NT2/D1 (cell line): ENCODE measurements around the gene DSCAM.

ENCODE experiments used
- DNase-seq: peaks from one replicate; pipeline ENCODE4 v3.0.0-alpha.2; 2011; ENCODE audit warnings: low read depth, low spot score
- H3K27me3 ChIP-seq: 2 replicates; pipeline ENCODE4 v1.6.0; 2011; ENCODE audit warnings: mild to moderate bottlenecking; ENCODE audit not compliant: insufficient read length, insufficient read depth
- H3K36me3 ChIP-seq: 2 replicates; pipeline ENCODE4 v1.6.1; 2011; ENCODE audit warnings: mild to moderate bottlenecking, low read length, mixed read lengths; ENCODE audit not compliant: insufficient read depth, insufficient read length
- H3K4me1 ChIP-seq: 2 replicates; pipeline ENCODE4 v1.5.1; 2011; ENCODE audit not compliant: insufficient read depth, insufficient read length
- H3K4me3 ChIP-seq: 2 replicates; pipeline ENCODE4 v1.5.1; 2011; ENCODE audit warnings: low read depth; ENCODE audit not compliant: insufficient read length
- H3K9ac ChIP-seq: 2 replicates; pipeline ENCODE4 v1.6.0; 2011; ENCODE audit warnings: low read depth; ENCODE audit not compliant: insufficient read length
- H3K9me3 ChIP-seq: 2 replicates; pipeline ENCODE4 v1.5.1; 2011; ENCODE audit warnings: mild to moderate bottlenecking, low read length; ENCODE audit not compliant: insufficient read depth
- SUZ12 ChIP-seq: IDR thresholded peaks from 2 replicates; pipeline ENCODE4 v1.6.1; 2011; ENCODE audit not compliant: insufficient read length, insufficient read depth; ENCODE audit errors: extremely low read depth
- YY1 ChIP-seq: IDR thresholded peaks from 2 replicates; pipeline ENCODE4 v1.6.1; 2011; ENCODE audit not compliant: insufficient read length, insufficient read depth
- ZNF274 ChIP-seq: IDR thresholded peaks from 2 replicates; pipeline ENCODE4 v1.6.1; 2011; ENCODE audit warnings: mild to moderate bottlenecking, low read depth, low read length

Gene DSCAM

GRCh38 chr21:40408561-40408960 lies 438.4 kb downstream of the DSCAM start:
- H3K36me3 ChIP-seq = no peaks in the 10 kb centered on the region
- DNase-seq = no peak
- H3K4me1 ChIP-seq = no peaks in the 10 kb centered on the region
- TF ChIP-seq YY1 (no peak), SUZ12 (no peak), ZNF274 (no peak)
- no peak overlapping the region for H3K9ac ChIP-seq
- no peak overlapping the region for H3K4me3 ChIP-seq
- no peaks in the 10 kb centered on the region for H3K9me3 ChIP-seq
- H3K27me3 ChIP-seq = no peaks in the 10 kb centered on the region

DNA sequence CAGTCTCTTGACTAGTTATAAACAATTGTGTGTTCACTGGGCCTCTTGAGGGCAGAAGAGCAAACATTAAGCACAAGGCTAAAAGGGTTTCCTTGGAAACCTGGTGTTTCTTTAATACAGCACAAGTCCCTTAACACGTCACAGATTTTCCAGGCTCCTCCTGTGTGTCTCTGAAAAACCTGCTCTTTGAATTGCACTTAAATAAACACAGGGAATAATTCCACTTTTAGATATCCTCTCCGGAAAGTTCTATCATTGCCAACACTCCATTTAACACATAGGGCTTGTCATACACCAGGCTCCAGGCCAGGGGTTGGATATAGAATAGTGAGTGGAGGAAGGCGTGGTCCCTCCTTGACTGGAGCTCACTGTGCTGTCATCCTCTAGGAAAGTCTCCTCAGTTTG lies 442.6 kb downstream of the DSCAM start:
- Histone ChIP-seq H3K27me3 (no peaks in the 10 kb centered on the region), H3K9ac (no peak overlapping the region), H3K36me3 (no peaks in the 10 kb centered on the region), H3K4me3 (no peak overlapping the region), H3K4me1 (no peaks in the 10 kb centered on the region), H3K9me3 (no peaks in the 10 kb centered on the region)
- TF ChIP-seq YY1 = no peak
- DNase-seq = no peak

GRCh38 chr21:40402884-40403582 lies 443.9 kb downstream of the DSCAM start:
- Histone ChIP-seq H3K9ac (no peak overlapping the region), H3K4me1 (no peaks in the 10 kb centered on the region), H3K36me3 (no peaks in the 10 kb centered on the region), H3K27me3 (no peaks in the 10 kb centered on the region), H3K4me3 (no peak overlapping the region), H3K9me3 (no peaks in the 10 kb centered on the region)
- TF ChIP-seq SUZ12 = no peak
- TF ChIP-seq ZNF274 = no peak
- TF ChIP-seq YY1 = no peak
- DNase-seq = no peak

DNA sequence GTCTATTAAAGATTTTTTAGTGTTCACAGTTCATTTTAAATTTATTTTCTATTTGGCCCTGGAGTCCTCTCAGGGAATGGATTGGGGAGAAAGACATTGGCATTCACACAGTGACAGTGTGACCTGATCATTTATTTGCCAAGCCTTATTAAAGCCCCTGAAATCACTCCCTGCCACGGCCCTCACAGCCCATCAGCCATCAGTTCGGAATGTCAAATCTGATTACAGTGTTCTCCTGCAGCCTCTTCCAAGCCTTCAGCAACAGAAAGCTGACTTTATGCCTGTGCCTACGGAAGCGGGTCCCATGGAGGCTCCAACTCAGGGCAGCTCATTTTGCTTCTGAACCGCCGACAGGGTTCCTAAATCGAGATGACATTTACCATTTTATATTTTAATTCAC lies 451.2 kb downstream of the DSCAM start:
- Histone ChIP-seq H3K9ac (no peak overlapping the region), H3K27me3 (no peaks in the 10 kb centered on the region), H3K4me3 (no peak overlapping the region), H3K9me3 (no peaks in the 10 kb centered on the region), H3K36me3 (no peaks in the 10 kb centered on the region), H3K4me1 (no peaks in the 10 kb centered on the region)
- TF ChIP-seq ZNF274 = no peak
- no peak for TF ChIP-seq SUZ12
- no peak for TF ChIP-seq YY1
- no peak for DNase-seq

DNA sequence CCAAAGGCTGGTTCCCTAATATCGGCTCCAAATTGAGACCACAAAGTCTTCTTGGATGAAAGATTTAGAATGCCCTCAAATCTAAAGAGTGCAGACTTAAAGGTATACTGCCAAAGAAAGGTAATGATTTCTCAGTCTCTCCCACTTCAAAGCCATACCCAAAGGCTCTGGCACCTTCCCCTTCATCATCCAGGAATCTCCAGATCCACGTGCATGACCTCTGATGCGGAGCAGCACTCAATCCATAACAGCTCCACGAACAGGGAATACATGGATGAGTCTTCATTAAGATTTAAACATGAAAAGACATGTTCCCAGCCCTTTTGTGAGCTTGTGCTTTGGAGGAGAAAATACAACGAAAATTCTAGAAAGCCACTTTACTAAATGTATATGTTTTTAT lies 453.9 kb downstream of the DSCAM start:
- TF ChIP-seq SUZ12 = no peak
- TF ChIP-seq ZNF274 = no peak
- no peak for TF ChIP-seq YY1
- no peak for DNase-seq
- no peak overlapping the region for H3K4me3 ChIP-seq
- no peaks in the 10 kb centered on the region for H3K36me3 ChIP-seq
- H3K9ac ChIP-seq = no peak overlapping the region
- H3K4me1 ChIP-seq = no peaks in the 10 kb centered on the region
- no peaks in the 10 kb centered on the region for H3K9me3 ChIP-seq
- H3K27me3 ChIP-seq = no peaks in the 10 kb centered on the region

DNA sequence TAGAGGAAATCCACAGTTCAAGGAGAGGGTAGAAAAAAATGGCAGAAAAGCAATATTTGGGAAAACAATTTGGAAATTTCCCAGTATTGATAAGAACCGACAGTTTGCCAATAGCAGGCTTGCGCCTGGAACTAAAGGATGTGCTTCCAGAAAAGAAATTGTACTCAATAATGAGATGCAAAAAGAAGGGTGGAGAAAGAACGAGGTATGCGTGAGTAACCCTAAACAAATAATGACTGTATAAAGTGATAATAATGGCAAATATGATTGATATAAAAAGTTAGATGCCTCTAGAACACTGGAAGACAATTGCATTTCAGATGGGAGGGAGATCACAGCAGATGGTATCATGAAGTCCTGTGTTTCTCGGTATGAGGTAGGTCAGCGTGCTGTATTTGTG lies 458.9 kb downstream of the DSCAM start:
- Histone ChIP-seq H3K36me3 (no peaks in the 10 kb centered on the region), H3K4me1 (no peaks in the 10 kb centered on the region), H3K9me3 (no peaks in the 10 kb centered on the region), H3K4me3 (no peak overlapping the region), H3K9ac (no peak overlapping the region), H3K27me3 (no peaks in the 10 kb centered on the region)
- TF ChIP-seq ZNF274 = no peak
- DNase-seq = no peak

- no peak overlapping the region for H3K4me3 ChIP-seq
- no peak for DNase-seq
- no peaks in the 10 kb centered on the region for H3K36me3 ChIP-seq
- TF ChIP-seq SUZ12 = no peak
- no peak for TF ChIP-seq ZNF274
- H3K9me3 ChIP-seq = no peaks in the 10 kb centered on the region
- H3K4me1 ChIP-seq = no peaks in the 10 kb centered on the region
- no peaks in the 10 kb centered on the region for H3K27me3 ChIP-seq
- no peak overlapping the region for H3K9ac ChIP-seq
These were observed 459.8 kb downstream of the DSCAM start for GRCh38 chr21:40386981-40387747.
